Tibial artery (tissue), 4 donors: ENCODE results near the gene ARL8A.
A peak's percentile ranks its signal among the peaks of the same experiment; 100 is the strongest.
"Not testable (repeated sequence)": the region's sequence is repeated elsewhere in the genome, so short reads cannot be mapped to it uniquely, and the experiment has no call there.

Source experiments
- DNase-seq, 2 donors: peaks; one replicate each; pipeline ENCODE4 v3.0.0-alpha.2; 2019
- H3K27ac ChIP-seq, 2 donors: fragments of 200-600 bp; sonication (generic) in 1 of 2; 1 replicate in 1 of 2; 2 replicates in 1 of 2; pipeline ENCODE4 v1.5.1; 2018 to 2019; ENCODE audit warnings: mild to moderate bottlenecking in 1 of 2
- H3K27me3 ChIP-seq, 2 donors: fragments of 200-600 bp; sonication (generic) in 1 of 2; one replicate each; pipeline versions ENCODE4 v1.5.1 to v1.6.0; 2016 to 2019
- H3K36me3 ChIP-seq, 3 donors: fragments of 200-600 bp; sonication (generic) in 2 of 3; one replicate each; pipeline ENCODE4 v1.5.1; 2016 to 2019; ENCODE audit warnings: mild to moderate bottlenecking in 2 of 3
- H3K4me1 ChIP-seq, 4 donors: fragments of 200-600 bp; sonication (generic) in 2 of 4; 1 replicate in 3 of 4; 2 replicates in 1 of 4; pipeline ENCODE4 v1.5.1; 2016 to 2019
- H3K4me3 ChIP-seq, 2 donors: fragments of 200-600 bp; sonication (generic) in 1 of 2; 1 replicate in 1 of 2; 2 replicates in 1 of 2; pipeline ENCODE4 v1.5.1; 2018 to 2019; ENCODE audit warnings: mild to moderate bottlenecking in 2 of 2
- H3K9me3 ChIP-seq, 3 donors: fragments of 200-600 bp; sonication (generic) in 1 of 3; one replicate each; pipeline ENCODE4 v1.5.1; 2016 to 2019
- CTCF ChIP-seq, 2 experiments: fragments of 200-600 bp in 1 of 2; fragments of 450-650 bp in 1 of 2; IDR thresholded peaks; one replicate each; pipeline ENCODE4 v1.5.1; 2017 to 2019; ENCODE audit warnings: antibody characterized with exemption in 2 of 2, mild to moderate bottlenecking in 1 of 2, moderate library complexity in 1 of 2
- intact Hi-C: fragments of 100-400 bp; cut with DNase I; formaldehyde crosslinking; loops from one replicate; pipeline ENCODE4 v1.15.0; 2023; ENCODE audit warnings: low total_unique reads

Gene ARL8A

GRCh38 chr1:202144402-202145067, at the start of gene ARL8A:
TSS of gene ARL8A (minus strand) at chr1:202144737. CDS start at chr1:202144572, 165 bp downstream.
- Histone ChIP-seq H3K4me3 (peak within 1 kb of the TSS; percentile 96), H3K36me3 (no peaks in the 10 kb centered on the region), H3K27ac (peak within 1 kb of the TSS; percentile 92 to 93), H3K27me3 (no peaks in the 10 kb centered on the region), H3K4me1 (peaks cover 0 to 41% (median 25%) of the 10 kb centered on the region in 4 donors), H3K9me3 (no peaks in the 10 kb centered on the region)
- DNase-seq, result peak; percentile 70 to 85
- intact Hi-C loops, result loop anchor here (10.0 kb wide), 1 partner anchor 260 kb away; the partner anchor contains the start of gene SHISA4
- peak in 1 of 2 experiments; percentile 10 for TF ChIP-seq CTCF (IDR thresholded peaks at IDR 0.05)

GRCh38 chr1:202194328-202194648, 49.8 kb upstream of the ARL8A start:
- no peak for DNase-seq
- no peaks in the 10 kb centered on the region for H3K36me3 ChIP-seq
- H3K4me3 ChIP-seq, result peak overlapping the region; percentile 72 to 82
- intact Hi-C loops, result no loop called here
- no peaks in the 10 kb centered on the region for H3K9me3 ChIP-seq
- peak overlapping the region; percentile 84 to 86 for H3K27ac ChIP-seq
- H3K27me3 ChIP-seq, result peaks cover 0 to 5% of the 10 kb centered on the region in 2 donors
- no peak for TF ChIP-seq CTCF (IDR thresholded peaks at IDR 0.05)
- H3K4me1 ChIP-seq, result peaks cover 0 to 48% (median 24%) of the 10 kb centered on the region in 4 donors

GRCh38 chr1:202193614-202194327, 49.2 kb upstream of the ARL8A start, which contains the start of gene LGR6:
TSS of gene LGR6 (plus strand) at chr1:202193799. CDS start at chr1:202193990, 191 bp downstream.
- peaks cover 0 to 7% of the 10 kb centered on the region in 2 donors for H3K27me3 ChIP-seq
- no peaks in the 10 kb centered on the region for H3K36me3 ChIP-seq
- no peak for DNase-seq
- no peaks in the 10 kb centered on the region for H3K9me3 ChIP-seq
- TF ChIP-seq CTCF (IDR thresholded peaks at IDR 0.05), result peak; percentile 14 to 48
- intact Hi-C loops, result no loop called here
- peak within 1 kb of the TSS; percentile 72 to 82 for H3K4me3 ChIP-seq
- peak within 1 kb of the TSS; percentile 84 to 86 for H3K27ac ChIP-seq
- peaks cover 0 to 43% (median 19%) of the 10 kb centered on the region in 4 donors for H3K4me1 ChIP-seq

GRCh38 chr1:202192770-202193613, 48.5 kb upstream of the ARL8A start:
- Histone ChIP-seq H3K27me3 (peaks cover 0 to 7% of the 10 kb centered on the region in 2 donors), H3K9me3 (no peaks in the 10 kb centered on the region), H3K36me3 (no peaks in the 10 kb centered on the region), H3K4me3 (peak overlapping the region; percentile 72 to 82), H3K27ac (peak overlapping the region; percentile 84 to 86), H3K4me1 (peaks cover 0 to 35% (median 15%) of the 10 kb centered on the region in 4 donors)
- intact Hi-C loops, result no loop called here
- TF ChIP-seq CTCF (IDR thresholded peaks at IDR 0.05), result peak; percentile 88 to 90
- peak; percentile 41 to 78 for DNase-seq

GRCh38 chr1:202191391-202191790, 46.9 kb upstream of the ARL8A start:
- intact Hi-C loops, H3K36me3 ChIP-seq, H3K27ac ChIP-seq, H3K9me3 ChIP-seq, H3K27me3 ChIP-seq, H3K4me3 ChIP-seq, DNase-seq: not testable (repeated sequence)
- peaks cover 0 to 31% (median 15%) of the 10 kb centered on the region in 4 donors for H3K4me1 ChIP-seq
